ENCODE data around the gene ZNF563. TPM values are rescaled to one million over a fixed set of nuclear protein-coding genes. Genes with fewer than 3 reads are reported as not detected.
A peak's percentile ranks its signal among the peaks of the same experiment; 100 is the strongest.

ZNF563 gene
- total RNA-seq, 1 donor from 2014 or later = not detected

DNA sequence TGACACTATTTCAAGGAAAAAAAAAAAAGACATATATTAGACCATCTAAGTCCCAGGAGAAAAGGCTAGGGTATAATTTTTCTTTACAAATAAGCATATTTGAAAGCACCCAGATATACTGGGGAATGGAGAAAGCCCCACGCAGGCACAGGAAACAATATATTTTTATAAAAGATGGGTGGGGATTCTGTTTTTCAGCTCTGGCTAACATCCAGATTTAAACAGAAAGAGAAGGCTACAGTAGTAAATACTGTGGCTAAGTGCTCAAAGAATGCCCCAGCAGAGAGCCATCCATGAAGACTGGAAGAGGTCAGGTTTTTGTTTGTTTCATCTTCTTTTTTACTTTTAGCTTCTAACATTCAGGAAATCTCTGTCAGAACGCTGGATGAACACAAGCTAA, 54.7 kb downstream of the ZNF563 start:
- Histone ChIP-seq H3K4me1 (ENCODE audit: insufficient read depth, low read length) (no peaks in the 10 kb centered on the region), H3K9me3 (ENCODE audit: insufficient read depth, low read depth, low read length) (peaks cover 23% of the 10 kb centered on the region), H2AFZ (ENCODE audit: low read depth, low read length) (no peak overlapping the region), H3K4me3 (ENCODE audit: insufficient read depth, low read depth, low read length) (no peak overlapping the region), H3K4me2 (ENCODE audit: low read length) (no peak overlapping the region), H3K36me3 (ENCODE audit: insufficient read depth, low read length) (peaks cover 4% of the 10 kb centered on the region), H3K27ac (ENCODE audit: low read depth, low read length) (no peak overlapping the region), H3K27me3 (ENCODE audit: insufficient read depth, low read length) (no peaks in the 10 kb centered on the region), H4K20me1 (ENCODE audit: insufficient read depth, low read length) (no peaks in the 10 kb centered on the region), H3K9ac (ENCODE audit: low read length) (no peak overlapping the region), H3K79me2 (ENCODE audit: insufficient read depth, low read length) (peaks cover 43% of the 10 kb centered on the region)
- DNase-seq (ENCODE audit: low read depth) = no peak
- H3K27me3 Mint-ChIP-seq (ENCODE audit: low read depth, unreplicated experiment) = no peaks in the 10 kb centered on the region
- no peaks in the 10 kb centered on the region for H3K4me1 Mint-ChIP-seq (ENCODE audit: low read depth, unreplicated experiment)
- H3K27ac Mint-ChIP-seq (ENCODE audit: unreplicated experiment) = no peak overlapping the region
- no peaks in the 10 kb centered on the region for H3K36me3 Mint-ChIP-seq (ENCODE audit: low read depth, unreplicated experiment)
- H3K9me3 Mint-ChIP-seq (ENCODE audit: unreplicated experiment) = peaks cover 9% of the 10 kb centered on the region
- no peak for FAIRE-seq
- TF ChIP-seq, protein P1, sequence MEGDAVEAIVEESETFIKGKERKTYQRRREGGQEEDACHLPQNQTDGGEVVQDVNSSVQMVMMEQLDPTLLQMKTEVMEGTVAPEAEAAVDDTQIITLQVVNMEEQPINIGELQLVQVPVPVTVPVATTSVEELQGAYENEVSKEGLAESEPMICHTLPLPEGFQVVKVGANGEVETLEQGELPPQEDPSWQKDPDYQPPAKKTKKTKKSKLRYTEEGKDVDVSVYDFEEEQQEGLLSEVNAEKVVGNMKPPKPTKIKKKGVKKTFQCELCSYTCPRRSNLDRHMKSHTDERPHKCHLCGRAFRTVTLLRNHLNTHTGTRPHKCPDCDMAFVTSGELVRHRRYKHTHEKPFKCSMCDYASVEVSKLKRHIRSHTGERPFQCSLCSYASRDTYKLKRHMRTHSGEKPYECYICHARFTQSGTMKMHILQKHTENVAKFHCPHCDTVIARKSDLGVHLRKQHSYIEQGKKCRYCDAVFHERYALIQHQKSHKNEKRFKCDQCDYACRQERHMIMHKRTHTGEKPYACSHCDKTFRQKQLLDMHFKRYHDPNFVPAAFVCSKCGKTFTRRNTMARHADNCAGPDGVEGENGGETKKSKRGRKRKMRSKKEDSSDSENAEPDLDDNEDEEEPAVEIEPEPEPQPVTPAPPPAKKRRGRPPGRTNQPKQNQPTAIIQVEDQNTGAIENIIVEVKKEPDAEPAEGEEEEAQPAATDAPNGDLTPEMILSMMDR (IDR thresholded peaks at IDR 0.05; ENCODE audit: insufficient read depth, low read depth, low read length) = no peak
- TF ChIP-seq EZH2 (IDR thresholded peaks at IDR 0.05; ENCODE audit: insufficient read depth, low read length) = no peak
- no peak overlapping the region for H3K4me3 Mint-ChIP-seq (ENCODE audit: unreplicated experiment)

DNA sequence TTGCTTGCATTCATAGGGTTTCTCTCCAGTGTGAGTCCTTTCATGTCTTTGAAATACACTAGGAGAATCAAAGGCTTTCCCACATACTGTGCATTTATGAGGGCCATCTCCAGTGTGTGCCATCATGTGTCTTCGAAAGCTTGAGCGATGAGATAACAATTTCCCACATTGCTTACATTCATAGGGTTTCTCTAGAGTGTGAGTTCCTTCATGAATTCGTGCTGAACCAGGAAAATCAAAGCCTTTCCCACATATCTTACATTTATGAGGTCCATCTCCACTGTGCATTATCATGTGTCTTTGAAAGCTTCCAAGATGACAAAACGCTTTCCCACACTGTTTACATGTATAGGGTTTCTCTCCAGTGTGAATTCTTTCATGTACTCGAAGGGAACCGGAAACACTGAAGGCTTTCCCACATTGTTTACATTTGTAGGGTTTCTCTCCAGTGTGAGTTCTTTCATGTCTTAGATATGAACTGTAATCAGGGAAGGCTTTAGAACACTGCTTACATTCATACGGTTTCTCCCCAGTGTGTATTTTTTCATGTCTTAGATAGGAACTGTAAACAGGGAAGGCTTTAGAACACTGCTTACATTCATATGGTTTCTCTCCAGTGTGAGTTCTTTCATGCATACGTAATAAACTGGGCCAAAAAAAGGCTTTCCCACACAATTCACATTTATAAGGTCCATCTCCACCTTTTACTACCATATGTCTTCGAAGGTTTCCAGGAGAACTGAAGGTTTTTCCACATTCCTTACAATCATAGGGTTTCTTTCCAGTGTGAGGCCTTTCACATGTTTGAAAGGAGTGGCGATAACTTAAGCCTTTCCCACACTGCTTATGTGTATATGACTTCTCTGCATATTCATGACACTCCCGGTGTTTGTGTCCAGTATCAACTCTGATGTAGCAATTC, 60.2 kb downstream of the ZNF563 start:
- H2AFZ ChIP-seq (ENCODE audit: low read depth, low read length) = no peak overlapping the region
- DNase-seq (ENCODE audit: low read depth) (no peak), FAIRE-seq (peak; percentile 17)
- H3K4me2 ChIP-seq (ENCODE audit: low read length) = no peak overlapping the region
- no peaks in the 10 kb centered on the region for H3K27me3 ChIP-seq (ENCODE audit: insufficient read depth, low read length)
- no peaks in the 10 kb centered on the region for H4K20me1 ChIP-seq (ENCODE audit: insufficient read depth, low read length)
- TF ChIP-seq, protein P1 (IDR thresholded peaks at IDR 0.05; ENCODE audit: insufficient read depth, low read depth, low read length) = no peak
- no peak for TF ChIP-seq EZH2 (IDR thresholded peaks at IDR 0.05; ENCODE audit: insufficient read depth, low read length)
- peaks cover 55% of the 10 kb centered on the region for H3K9me3 ChIP-seq (ENCODE audit: insufficient read depth, low read depth, low read length)
- no peaks in the 10 kb centered on the region for H3K36me3 Mint-ChIP-seq (ENCODE audit: low read depth, unreplicated experiment)
- peaks cover 19% of the 10 kb centered on the region for H3K36me3 ChIP-seq (ENCODE audit: insufficient read depth, low read length)
- no peak overlapping the region for H3K27ac ChIP-seq (ENCODE audit: low read depth, low read length)
- H3K79me2 ChIP-seq (ENCODE audit: insufficient read depth, low read length) = peaks cover 7% of the 10 kb centered on the region
- no peaks in the 10 kb centered on the region for H3K27me3 Mint-ChIP-seq (ENCODE audit: low read depth, unreplicated experiment)
- no peak overlapping the region for H3K4me3 Mint-ChIP-seq (ENCODE audit: unreplicated experiment)
- peaks cover 10% of the 10 kb centered on the region for H3K9me3 Mint-ChIP-seq (ENCODE audit: unreplicated experiment)
- H3K4me3 ChIP-seq (ENCODE audit: insufficient read depth, low read depth, low read length) = no peak overlapping the region
- H3K27ac Mint-ChIP-seq (ENCODE audit: unreplicated experiment) = no peak overlapping the region
- no peak overlapping the region for H3K9ac ChIP-seq (ENCODE audit: low read length)
- no peaks in the 10 kb centered on the region for H3K4me1 ChIP-seq (ENCODE audit: insufficient read depth, low read length)
- H3K4me1 Mint-ChIP-seq (ENCODE audit: low read depth, unreplicated experiment) = no peaks in the 10 kb centered on the region

DNA sequence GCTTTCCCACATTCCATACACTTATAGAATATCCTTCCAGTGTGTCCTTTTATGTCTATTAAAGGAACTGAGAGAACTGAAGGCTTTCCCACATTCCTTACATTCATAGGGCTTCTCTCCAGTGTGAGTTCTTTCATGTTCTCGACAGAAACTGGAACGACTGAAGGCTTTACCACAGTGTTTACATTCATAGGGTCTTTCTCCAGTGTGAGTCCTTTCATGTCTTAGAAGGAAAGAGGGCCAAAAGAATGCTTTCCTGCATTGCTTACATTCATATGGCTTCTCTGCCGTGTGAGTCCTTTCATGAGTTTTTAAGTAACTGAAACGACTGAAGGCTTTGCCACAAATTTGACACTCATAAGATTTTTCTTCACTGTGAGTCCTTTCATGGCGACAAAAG, 61.0 kb downstream of the ZNF563 start:
- Histone ChIP-seq H4K20me1 (ENCODE audit: insufficient read depth, low read length) (no peaks in the 10 kb centered on the region), H3K9ac (ENCODE audit: low read length) (no peak overlapping the region), H3K9me3 (ENCODE audit: insufficient read depth, low read depth, low read length) (peaks cover 55% of the 10 kb centered on the region), H3K79me2 (ENCODE audit: insufficient read depth, low read length) (peaks cover 3% of the 10 kb centered on the region), H2AFZ (ENCODE audit: low read depth, low read length) (no peak overlapping the region), H3K36me3 (ENCODE audit: insufficient read depth, low read length) (peaks cover 19% of the 10 kb centered on the region), H3K27me3 (ENCODE audit: insufficient read depth, low read length) (no peaks in the 10 kb centered on the region), H3K4me3 (ENCODE audit: insufficient read depth, low read depth, low read length) (no peak overlapping the region), H3K4me1 (ENCODE audit: insufficient read depth, low read length) (no peaks in the 10 kb centered on the region), H3K27ac (ENCODE audit: low read depth, low read length) (no peak overlapping the region), H3K4me2 (ENCODE audit: low read length) (no peak overlapping the region)
- FAIRE-seq (no peak), DNase-seq (ENCODE audit: low read depth) (no peak)
- TF ChIP-seq, protein P1 (IDR thresholded peaks at IDR 0.05; ENCODE audit: insufficient read depth, low read depth, low read length) = no peak
- TF ChIP-seq EZH2 (IDR thresholded peaks at IDR 0.05; ENCODE audit: insufficient read depth, low read length) = no peak
- Mint-ChIP-seq H3K27me3 (ENCODE audit: low read depth, unreplicated experiment) (no peaks in the 10 kb centered on the region), H3K9me3 (ENCODE audit: unreplicated experiment) (peaks cover 13% of the 10 kb centered on the region), H3K36me3 (ENCODE audit: low read depth, unreplicated experiment) (no peaks in the 10 kb centered on the region), H3K4me1 (ENCODE audit: low read depth, unreplicated experiment) (no peaks in the 10 kb centered on the region), H3K27ac (ENCODE audit: unreplicated experiment) (no peak overlapping the region), H3K4me3 (ENCODE audit: unreplicated experiment) (no peak overlapping the region)
